BJ (cell line): ENCODE results near the gene MAML1. TPM values are rescaled to one million over a fixed set of nuclear protein-coding genes. Genes with fewer than 3 reads are reported as not detected.

Experiments used
- CTCF ChIA-PET: fragments of 350-600 bp; formaldehyde crosslinking; extraction: SDS; loops from one replicate; lab custom pipeline; 2021; ENCODE audit warnings: antibody characterized with exemption, inconsistent platforms; lab: Yijun Ruan, JAX
- POLR2A ChIA-PET: fragments of 300-600 bp; sonication (Branson Sonifier 250); formaldehyde crosslinking; extraction: SDS; loops from one replicate; lab custom pipeline; 2021; ENCODE audit warnings: antibody characterized with exemption; lab: Charles Lee
- DNase-seq: peaks from one replicate; pipeline ENCODE4 v3.0.0-alpha.2; 2011; ENCODE audit warnings: low read depth
- H3K27me3 ChIP-seq: 2 replicates; pipeline ENCODE4 v1.6.0; 2011; ENCODE audit warnings: low read length; ENCODE audit not compliant: control insufficient read depth, insufficient read depth
- H3K36me3 ChIP-seq: 2 replicates; pipeline ENCODE4 v1.5.1; 2011; ENCODE audit warnings: low read length; ENCODE audit not compliant: control insufficient read depth, insufficient read depth
- H3K4me3 ChIP-seq: 2 replicates; pipeline ENCODE4 v1.5.1; 2011; ENCODE audit warnings: low read depth, mild to moderate bottlenecking, control low read depth, low read length
- CTCF ChIP-seq: IDR thresholded peaks from 2 replicates; pipeline ENCODE4 v1.5.1; 2011; ENCODE audit warnings: low read depth, mild to moderate bottlenecking, control low read depth, inconsistent platforms, low read length, moderate library complexity; ENCODE audit not compliant: insufficient read depth
- polyA plus RNA-seq: library from polyadenylated mRNA; depleted of rRNA; stranded (reverse); fragments of >200 nt; gene quantifications from 2 replicates; pipeline ENCODE4 v1.2.3, GENCODE V29; 2011

The MAML1 gene
- polyA plus RNA-seq, 1 experiment = 5.3 TPM

DNA sequence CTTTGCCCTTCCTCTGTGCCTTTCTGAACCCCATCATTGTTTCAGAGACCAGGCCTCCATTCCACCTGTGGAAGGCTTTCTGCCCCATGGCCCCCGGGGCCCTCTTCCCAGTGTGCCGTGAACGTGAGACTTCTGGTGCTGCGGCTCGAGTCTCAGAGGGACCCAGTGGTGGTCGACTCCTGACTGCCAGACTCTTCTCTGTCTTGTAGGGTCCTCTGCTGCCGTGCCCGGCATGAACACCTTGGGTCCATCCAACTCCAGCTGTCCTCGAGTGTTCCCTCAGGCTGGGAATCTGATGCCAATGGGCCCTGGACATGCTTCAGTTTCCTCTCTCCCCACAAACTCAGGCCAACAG is 41.0 kb downstream of the MAML1 start:
- peaks cover 38% of the 10 kb centered on the region for H3K36me3 ChIP-seq
- H3K27me3 ChIP-seq = no peaks in the 10 kb centered on the region
- POLR2A ChIA-PET = no interaction called here
- H3K4me3 ChIP-seq = no peak overlapping the region
- no peak for DNase-seq
- TF ChIP-seq CTCF = no peak
- CTCF ChIA-PET = interaction anchor here (1.9 kb wide), 1 partner anchor 10 kb away, joined by 6 read pairs; no protein-coding TSS in a partner anchor

DNA sequence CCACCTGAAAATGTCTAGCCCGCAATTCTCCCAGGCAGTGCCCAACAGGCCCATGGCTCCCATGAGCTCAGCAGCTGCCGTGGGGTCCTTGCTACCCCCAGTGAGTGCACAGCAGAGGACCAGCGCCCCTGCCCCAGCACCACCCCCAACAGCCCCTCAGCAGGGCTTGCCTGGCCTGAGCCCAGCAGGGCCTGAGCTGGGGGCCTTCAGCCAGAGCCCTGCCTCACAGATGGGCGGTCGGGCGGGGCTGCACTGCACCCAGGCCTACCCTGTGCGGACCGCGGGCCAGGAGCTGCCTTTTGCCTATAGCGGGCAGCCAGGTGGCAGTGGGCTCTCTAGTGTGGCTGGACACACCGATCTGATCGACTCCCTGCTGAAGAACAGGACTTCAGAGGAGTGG is 41.8 kb downstream of the MAML1 start:
- no peaks in the 10 kb centered on the region for H3K27me3 ChIP-seq
- ChIA-PET POLR2A (no interaction called here), CTCF (interaction anchor here (1.9 to 2.1 kb wide), 2 partner anchors 8 to 11 kb away, joined by 5 to 6 read pairs; no protein-coding TSS in a partner anchor)
- TF ChIP-seq CTCF = no peak
- H3K4me3 ChIP-seq = no peak overlapping the region
- peaks cover 33% of the 10 kb centered on the region for H3K36me3 ChIP-seq
- DNase-seq = no peak

GRCh38 chr5:179776411-179776938 is 43.9 kb downstream of the MAML1 start:
- no peak for TF ChIP-seq CTCF
- no peak overlapping the region for H3K4me3 ChIP-seq
- ChIA-PET POLR2A (no interaction called here), CTCF (interaction anchor here (1.6 to 4.0 kb wide), 2 partner anchors 13 to 20 kb away, joined by 6 to 17 read pairs; no protein-coding TSS in a partner anchor)
- peaks cover 30% of the 10 kb centered on the region for H3K36me3 ChIP-seq
- no peak for DNase-seq
- no peaks in the 10 kb centered on the region for H3K27me3 ChIP-seq

GRCh38 chr5:179777456-179777855 is 44.8 kb downstream of the MAML1 start:
- DNase-seq = no peak
- CTCF ChIA-PET = interaction anchor here (0.7 to 4.0 kb wide), 4 partner anchors 9 to 19 kb away, joined by 3 to 17 read pairs (median 5); no protein-coding TSS in a partner anchor
- Histone ChIP-seq H3K4me3 (no peak overlapping the region), H3K36me3 (peaks cover 30% of the 10 kb centered on the region), H3K27me3 (no peaks in the 10 kb centered on the region)
- POLR2A ChIA-PET = no interaction called here
- TF ChIP-seq CTCF = no peak

DNA sequence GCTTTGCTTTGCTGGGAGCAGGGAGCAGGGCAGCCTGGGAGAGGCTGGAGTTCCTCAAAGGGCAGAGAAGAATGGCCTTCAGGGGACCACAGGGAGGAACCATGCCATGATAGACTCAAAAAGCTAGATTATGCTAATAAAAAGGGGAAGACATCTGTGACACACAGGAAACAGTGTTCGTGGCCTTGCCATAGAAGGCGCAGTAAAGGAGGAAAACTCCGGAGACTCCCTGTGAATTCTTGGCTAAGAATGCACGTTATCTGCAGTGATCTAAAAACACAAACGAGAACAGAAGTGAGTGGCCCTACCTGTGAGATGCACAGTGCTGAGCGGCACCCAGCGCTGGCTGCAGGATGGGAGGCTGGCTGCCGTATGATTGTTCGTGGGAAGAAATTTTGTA is 45.3 kb downstream of the MAML1 start:
- no peak for TF ChIP-seq CTCF
- H3K36me3 ChIP-seq = peaks cover 30% of the 10 kb centered on the region
- CTCF ChIA-PET = interaction anchor here (1.2 to 4.0 kb wide), 3 partner anchors 9 to 18 kb away, joined by 4 to 17 read pairs (median 6); no protein-coding TSS in a partner anchor
- POLR2A ChIA-PET = no interaction called here
- H3K4me3 ChIP-seq = no peak overlapping the region
- no peak for DNase-seq
- no peaks in the 10 kb centered on the region for H3K27me3 ChIP-seq
